ENCODE measurements around the gene ATP6V1F.

ATP6V1F gene

GRCh38 chr7:128893251-128894100, 30.8 kb downstream of the ATP6V1F start:
- DNase-seq (ENCODE audit: low read depth, low spot score) = peak; percentile 54
- H3K27ac ChIP-seq = peak overlapping the region; percentile 55

GRCh38 chr7:128894101-128894440, 31.4 kb downstream of the ATP6V1F start:
- no peak overlapping the region for H3K27ac ChIP-seq
- no peak for DNase-seq (ENCODE audit: low read depth, low spot score)

GRCh38 chr7:128895320-128895719, 32.7 kb downstream of the ATP6V1F start:
- no peak for DNase-seq (ENCODE audit: low read depth, low spot score)
- no peak overlapping the region for H3K27ac ChIP-seq

- DNase-seq (ENCODE audit: low read depth, low spot score) = no peak
- no peak overlapping the region for H3K27ac ChIP-seq
Observed at GRCh38 chr7:128899392-128899791, 36.7 kb downstream of the ATP6V1F start.

- H3K27ac ChIP-seq = no peak overlapping the region
- no peak for DNase-seq (ENCODE audit: low read depth, low spot score)
Observed at GRCh38 chr7:128900237-128900636, 37.6 kb downstream of the ATP6V1F start.

- peak overlapping the region; percentile 52 for H3K27ac ChIP-seq
- no peak for DNase-seq (ENCODE audit: low read depth, low spot score)
Observed at GRCh38 chr7:128902761-128903585, 40.3 kb downstream of the ATP6V1F start.

GRCh38 chr7:128903621-128904361, 41.1 kb downstream of the ATP6V1F start:
- DNase-seq (ENCODE audit: low read depth, low spot score) = no peak
- H3K27ac ChIP-seq = peak overlapping the region; percentile 52

- H3K27ac ChIP-seq = no peak overlapping the region
- DNase-seq (ENCODE audit: low read depth, low spot score) = no peak
Observed at GRCh38 chr7:128904381-128905197, 41.9 kb downstream of the ATP6V1F start.

- no peak overlapping the region for H3K27ac ChIP-seq
- no peak for DNase-seq (ENCODE audit: low read depth, low spot score)
Observed at GRCh38 chr7:128906001-128906765, 43.5 kb downstream of the ATP6V1F start.

- H3K27ac ChIP-seq = no peak overlapping the region
Observed at GRCh38 chr7:128906766-128907559, 44.3 kb downstream of the ATP6V1F start.

GRCh38 chr7:128908750-128909624, 46.3 kb downstream of the ATP6V1F start:
- H3K27ac ChIP-seq = no peak overlapping the region
- no peak for DNase-seq (ENCODE audit: low read depth, low spot score)

More at GRCh38 chr7:128906766-128907559, 44.3 kb downstream of the ATP6V1F start:
- DNase-seq (ENCODE audit: low read depth, low spot score) = no peak

GRCh38 chr7:128909625-128910568, 47.2 kb downstream of the ATP6V1F start:
- no peak overlapping the region for H3K27ac ChIP-seq
- no peak for DNase-seq (ENCODE audit: low read depth, low spot score)

- H3K27ac ChIP-seq = no peak within 1 kb of the TSS
- no peak for DNase-seq (ENCODE audit: low read depth, low spot score)
Observed at GRCh38 chr7:128910569-128910945, 47.9 kb downstream of the ATP6V1F start, which contains the start of gene KCP. Gene KCP, minus strand, starts transcription at chr7:128910709. Its CDS starts 33 bp downstream, at chr7:128910676.

GRCh38 chr7:128911423-128912031, 48.9 kb downstream of the ATP6V1F start:
- DNase-seq (ENCODE audit: low read depth, low spot score) = no peak
- no peak overlapping the region for H3K27ac ChIP-seq

- DNase-seq (ENCODE audit: low read depth, low spot score) = no peak
- H3K27ac ChIP-seq = no peak overlapping the region
Observed at GRCh38 chr7:128912281-128912680, 49.6 kb downstream of the ATP6V1F start.

Measured in epithelial cell of prostate (primary cell).